ENCODE measurements around the gene SEMA5A.
A peak's percentile ranks its signal among the peaks of the same experiment; 100 is the strongest.

GRCh38 chr5:9544502-9545135 is 1.3 kb downstream of the SEMA5A start:
- TF ChIP-seq CTCF (IDR thresholded peaks at IDR 0.05) (peak; percentile 87 to 91 (median 89)), POLR2A (IDR thresholded peaks at IDR 0.05) (no peak)
